ENCODE measurements around the gene UGT1A8. TPM values are rescaled to one million over a fixed set of nuclear protein-coding genes. Genes with fewer than 3 reads are reported as not detected.

The UGT1A8 gene
- total RNA-seq, 1 experiment from 2014 or later: not detected

DNA sequence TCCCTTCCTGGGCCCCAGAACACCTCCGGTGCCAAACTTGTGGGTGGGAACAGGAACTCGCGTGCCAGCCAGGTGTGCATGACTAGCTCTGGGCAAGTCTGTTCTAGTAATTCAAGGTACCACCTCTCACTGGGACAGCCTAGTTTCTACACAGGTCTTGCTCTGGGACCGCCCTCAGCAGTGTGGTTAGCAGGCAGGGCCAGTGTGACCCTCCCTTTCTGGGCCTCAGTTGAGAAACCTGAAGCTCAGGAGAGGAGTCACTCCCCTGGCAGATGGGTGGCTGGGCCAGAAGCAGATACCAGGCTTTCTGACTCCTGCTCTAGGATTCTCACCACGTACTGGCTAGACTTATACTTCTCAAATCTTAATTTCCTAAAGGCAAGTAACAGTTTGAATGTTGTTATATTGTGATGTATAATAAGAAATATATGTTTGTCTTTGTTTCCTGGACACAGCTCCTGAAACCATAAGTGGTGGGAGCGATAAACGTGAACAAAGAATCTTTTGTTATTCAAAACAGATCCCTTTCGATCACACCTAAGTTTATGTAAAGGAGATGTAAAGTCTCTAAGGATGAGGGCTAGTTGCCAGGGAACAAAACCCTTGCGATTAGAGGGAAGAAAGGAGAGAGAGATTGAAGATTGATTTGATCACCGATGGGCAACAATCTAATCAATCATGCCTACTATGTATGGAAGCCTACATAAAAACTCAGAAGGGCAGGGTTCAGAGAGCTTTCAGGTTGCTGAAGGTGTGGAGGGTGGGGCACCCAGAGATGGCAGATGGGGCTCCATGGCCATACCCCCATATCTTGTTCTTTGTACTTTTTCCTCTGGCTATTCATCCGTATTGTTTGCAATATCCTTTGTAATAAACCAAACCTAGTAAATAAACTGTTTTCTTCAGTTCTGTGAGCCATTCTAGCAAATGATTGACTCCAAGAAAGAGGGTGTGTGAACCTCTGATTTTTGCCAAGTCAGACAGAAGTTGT is 74.3 kb downstream of the UGT1A8 start:
- no TSS peak for BruUV-seq (replicated peaks)
- no peaks in the 10 kb centered on the region for H3K9me3 ChIP-seq (ENCODE audit: control insufficient read depth in 1 of 2, insufficient read depth in 1 of 2, low read depth in 1 of 2, low read length in 2 of 2)
- CTCF ChIA-PET: no interaction called here
- no peaks in the 10 kb centered on the region for H3K9me2 ChIP-seq (ENCODE audit: insufficient read depth)
- no peaks in the 10 kb centered on the region for H4K20me1 ChIP-seq (ENCODE audit: insufficient read depth)
- H3K9ac ChIP-seq (ENCODE audit: low read length): no peak overlapping the region
- RAD21 ChIA-PET (ENCODE audit: low non-redundant PET in 1 of 2, low total read pairs in 2 of 2, uncharacterized antibody in 2 of 2, unreplicated experiment in 2 of 2): no interaction called here
- no peak overlapping the region for H3K4me3 ChIP-seq (replicated peaks in 1 of 2; ENCODE audit: low read depth in 1 of 2, low read length in 2 of 2)
- H3K27me3 ChIP-seq (ENCODE audit: insufficient read depth, low read length): no peaks in the 10 kb centered on the region
- H3K27ac ChIP-seq (ENCODE audit: low read depth, low read length): no peak overlapping the region
- H3K4me1 ChIP-seq (ENCODE audit: control insufficient read depth in 1 of 2, insufficient read depth in 2 of 2, low read length in 2 of 2): no peaks in the 10 kb centered on the region
- intact Hi-C loops (cut with micrococcal nuclease): no loop called here
- no peak for TF ChIP-seq EGR1 (IDR thresholded peaks at IDR 0.05; ENCODE audit: low read depth)
- TF ChIP-seq, protein P1, sequence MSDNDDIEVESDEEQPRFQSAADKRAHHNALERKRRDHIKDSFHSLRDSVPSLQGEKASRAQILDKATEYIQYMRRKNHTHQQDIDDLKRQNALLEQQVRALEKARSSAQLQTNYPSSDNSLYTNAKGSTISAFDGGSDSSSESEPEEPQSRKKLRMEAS (IDR thresholded peaks at IDR 0.05): no peak
- no peak overlapping the region for H2AFZ ChIP-seq (ENCODE audit: low read depth, low read length, poor library complexity, severe bottlenecking)
- DNase-seq (ENCODE audit: low read depth, low spot score) (no peak), ATAC-seq (no peak)
- H3K36me3 ChIP-seq (ENCODE audit: control insufficient read depth in 1 of 2, insufficient read depth in 2 of 2, low read length in 2 of 2): no peaks in the 10 kb centered on the region
- H3K4me2 ChIP-seq (ENCODE audit: low read length): no peak overlapping the region
- H3K79me2 ChIP-seq (ENCODE audit: insufficient read depth, low read length): no peaks in the 10 kb centered on the region
- POLR2A ChIA-PET: no interaction called here

DNA sequence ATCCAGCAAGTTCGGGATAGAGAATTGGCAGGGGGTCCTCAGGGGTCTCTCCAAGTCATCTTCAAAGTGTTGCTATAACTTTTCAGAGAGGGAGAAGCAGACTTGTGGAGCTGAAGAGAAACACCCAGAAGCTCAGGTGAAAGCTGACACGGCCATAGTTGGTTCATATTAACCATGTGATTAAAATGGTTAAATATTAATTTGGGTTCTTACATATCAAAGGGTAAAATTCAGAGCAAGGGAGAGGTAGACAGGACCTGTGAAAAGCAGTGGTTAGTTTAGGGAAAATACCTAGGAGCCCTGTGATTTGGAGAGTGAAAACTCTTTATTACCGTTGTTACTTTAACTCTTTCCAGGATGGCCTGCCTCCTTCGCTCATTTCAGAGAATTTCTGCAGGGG is 75.2 kb downstream of the UGT1A8 start, which contains the start of gene UGT1A6:
UGT1A6 (plus strand) TSS at position 243 of the 400 bp plus-strand sequence; CDS start at position 358, 115 bp downstream.
- H3K27ac ChIP-seq (ENCODE audit: low read depth, low read length): no peak within 1 kb of the TSS
- intact Hi-C loops (cut with micrococcal nuclease): no loop called here
- ChIA-PET POLR2A (no interaction called here), CTCF (no interaction called here), RAD21 (ENCODE audit: low non-redundant PET in 1 of 2, low total read pairs in 2 of 2, uncharacterized antibody in 2 of 2, unreplicated experiment in 2 of 2) (no interaction called here)
- no peaks in the 10 kb centered on the region for H3K27me3 ChIP-seq (ENCODE audit: insufficient read depth, low read length)
- ATAC-seq (no peak), DNase-seq (ENCODE audit: low read depth, low spot score) (no peak)
- TF ChIP-seq TCF7L2 (IDR thresholded peaks at IDR 0.05; ENCODE audit: borderline replicate concordance, extremely low read depth, insufficient read depth, insufficient read length): no peak
- TF ChIP-seq SP1 (IDR thresholded peaks at IDR 0.05; ENCODE audit: low read depth): no peak
- no peak for TF ChIP-seq POLR2AphosphoS5 (IDR thresholded peaks at IDR 0.05; ENCODE audit: low read depth, low read length)
- no peak for TF ChIP-seq ATF3 (IDR thresholded peaks at IDR 0.05)
- no peak for TF ChIP-seq CBX3 (IDR thresholded peaks at IDR 0.05; ENCODE audit: low read depth)
- TF ChIP-seq EZH2 (IDR thresholded peaks at IDR 0.05): no peak
- TF ChIP-seq, protein P2, sequence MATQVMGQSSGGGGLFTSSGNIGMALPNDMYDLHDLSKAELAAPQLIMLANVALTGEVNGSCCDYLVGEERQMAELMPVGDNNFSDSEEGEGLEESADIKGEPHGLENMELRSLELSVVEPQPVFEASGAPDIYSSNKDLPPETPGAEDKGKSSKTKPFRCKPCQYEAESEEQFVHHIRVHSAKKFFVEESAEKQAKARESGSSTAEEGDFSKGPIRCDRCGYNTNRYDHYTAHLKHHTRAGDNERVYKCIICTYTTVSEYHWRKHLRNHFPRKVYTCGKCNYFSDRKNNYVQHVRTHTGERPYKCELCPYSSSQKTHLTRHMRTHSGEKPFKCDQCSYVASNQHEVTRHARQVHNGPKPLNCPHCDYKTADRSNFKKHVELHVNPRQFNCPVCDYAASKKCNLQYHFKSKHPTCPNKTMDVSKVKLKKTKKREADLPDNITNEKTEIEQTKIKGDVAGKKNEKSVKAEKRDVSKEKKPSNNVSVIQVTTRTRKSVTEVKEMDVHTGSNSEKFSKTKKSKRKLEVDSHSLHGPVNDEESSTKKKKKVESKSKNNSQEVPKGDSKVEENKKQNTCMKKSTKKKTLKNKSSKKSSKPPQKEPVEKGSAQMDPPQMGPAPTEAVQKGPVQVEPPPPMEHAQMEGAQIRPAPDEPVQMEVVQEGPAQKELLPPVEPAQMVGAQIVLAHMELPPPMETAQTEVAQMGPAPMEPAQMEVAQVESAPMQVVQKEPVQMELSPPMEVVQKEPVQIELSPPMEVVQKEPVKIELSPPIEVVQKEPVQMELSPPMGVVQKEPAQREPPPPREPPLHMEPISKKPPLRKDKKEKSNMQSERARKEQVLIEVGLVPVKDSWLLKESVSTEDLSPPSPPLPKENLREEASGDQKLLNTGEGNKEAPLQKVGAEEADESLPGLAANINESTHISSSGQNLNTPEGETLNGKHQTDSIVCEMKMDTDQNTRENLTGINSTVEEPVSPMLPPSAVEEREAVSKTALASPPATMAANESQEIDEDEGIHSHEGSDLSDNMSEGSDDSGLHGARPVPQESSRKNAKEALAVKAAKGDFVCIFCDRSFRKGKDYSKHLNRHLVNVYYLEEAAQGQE (IDR thresholded peaks at IDR 0.05; ENCODE audit: low read depth): no peak
- no peak for TF ChIP-seq EZH2phosphoT487 (IDR thresholded peaks at IDR 0.05; ENCODE audit: borderline replicate concordance)
- TF ChIP-seq, protein P1 (IDR thresholded peaks at IDR 0.05): no peak
- no peak for TF ChIP-seq ZBTB33 (IDR thresholded peaks at IDR 0.05; ENCODE audit: extremely low read depth, insufficient replicate concordance, low read length)
- TF ChIP-seq CEBPB (IDR thresholded peaks at IDR 0.05; ENCODE audit: low read depth): no peak
- no peaks in the 10 kb centered on the region for H3K9me3 ChIP-seq (ENCODE audit: control insufficient read depth in 1 of 2, insufficient read depth in 1 of 2, low read depth in 1 of 2, low read length in 2 of 2)
- no peaks in the 10 kb centered on the region for H3K9me2 ChIP-seq (ENCODE audit: insufficient read depth)
- H3K4me3 ChIP-seq (replicated peaks in 1 of 2; ENCODE audit: low read depth in 1 of 2, low read length in 2 of 2): no peak within 1 kb of the TSS
- H3K4me2 ChIP-seq (ENCODE audit: low read length): no peak within 1 kb of the TSS
- no peak within 1 kb of the TSS for H3K9ac ChIP-seq (ENCODE audit: low read length)
- no peaks in the 10 kb centered on the region for H4K20me1 ChIP-seq (ENCODE audit: insufficient read depth)
- BruUV-seq (replicated peaks): no TSS peak
- H2AFZ ChIP-seq (ENCODE audit: low read depth, low read length, poor library complexity, severe bottlenecking): no peak within 1 kb of the TSS
- no peaks in the 10 kb centered on the region for H3K4me1 ChIP-seq (ENCODE audit: control insufficient read depth in 1 of 2, insufficient read depth in 2 of 2, low read length in 2 of 2)
- no peaks in the 10 kb centered on the region for H3K79me2 ChIP-seq (ENCODE audit: insufficient read depth, low read length)
- H3K36me3 ChIP-seq (ENCODE audit: control insufficient read depth in 1 of 2, insufficient read depth in 2 of 2, low read length in 2 of 2): no peaks in the 10 kb centered on the region
